GM21367 (cell line): ENCODE measurements around the gene TMEM121B.
A peak's percentile ranks its signal among the peaks of the same experiment; 100 is the strongest.
"Not testable (repeated sequence)": the region's sequence is repeated elsewhere in the genome, so short reads cannot be mapped to it uniquely, and the experiment has no call there.

Experiments
- ATAC-seq: cut with Tn5 transposase; IDR thresholded peaks from one replicate; pipeline ENCODE4 v1.9.1; 2021; ENCODE audit not compliant: unreplicated experiment

The TMEM121B gene

GRCh38 chr22:17121233-17122195 is at the start of gene TMEM121B:
Gene TMEM121B, minus strand, starts transcription at chr22:17121360. Its CDS starts 233 bp downstream, at chr22:17121127.
- no peak for ATAC-seq

- no peak for ATAC-seq
Observed at GRCh38 chr22:17167486-17167885, 46.3 kb upstream of the TMEM121B start.

DNA sequence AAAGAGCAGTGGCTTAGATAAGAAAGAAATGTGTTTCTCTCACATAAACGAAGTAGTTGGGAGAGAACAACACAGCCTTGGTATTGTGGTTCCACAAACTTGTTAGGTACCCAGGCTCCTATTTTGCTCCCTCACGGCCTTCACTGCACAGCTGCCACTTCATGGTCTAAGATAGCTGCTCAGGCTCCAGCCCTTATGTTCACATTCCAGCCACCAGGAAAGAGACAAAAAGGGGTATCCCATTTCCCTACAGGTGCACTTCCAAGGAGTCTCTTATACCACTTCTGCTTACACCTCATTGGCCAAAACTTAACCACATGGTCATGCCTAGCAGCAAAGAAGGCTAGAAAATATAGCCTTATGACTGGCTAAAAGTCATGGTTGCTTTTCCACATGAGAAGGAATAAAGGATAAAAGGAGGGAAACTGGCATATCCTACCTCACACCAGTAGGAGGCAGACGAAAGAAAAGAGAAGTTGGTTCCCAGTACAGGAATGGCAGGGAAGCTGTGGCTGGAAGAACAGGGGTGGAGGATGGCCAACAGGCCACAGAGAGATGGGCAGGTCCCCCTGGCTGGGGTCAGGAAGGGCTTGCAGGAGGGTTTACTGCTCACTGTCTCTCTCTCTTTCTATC is 43.3 kb upstream of the TMEM121B start:
- ATAC-seq = no peak

DNA sequence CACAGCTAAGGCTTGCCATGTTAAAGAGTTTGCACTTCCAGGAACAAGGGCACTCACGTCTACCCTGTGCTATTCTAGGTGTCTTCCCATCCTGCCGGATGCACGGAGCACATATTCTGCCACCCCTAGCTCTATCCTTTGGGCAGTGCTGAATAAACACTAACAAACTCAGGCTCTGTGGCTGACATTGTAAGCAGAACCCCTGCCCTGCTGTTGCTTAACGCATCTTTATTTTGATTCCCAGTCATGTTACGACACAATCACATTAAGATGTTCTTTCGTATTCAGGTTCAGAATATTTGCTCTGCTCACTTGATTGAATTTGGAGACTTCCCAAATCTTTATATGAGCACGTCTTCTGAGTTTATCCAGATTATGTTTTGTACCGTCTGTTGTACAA is 41.6 kb upstream of the TMEM121B start:
- no peak for ATAC-seq

GRCh38 chr22:17161991-17162390 is 40.8 kb upstream of the TMEM121B start:
- no peak for ATAC-seq

DNA sequence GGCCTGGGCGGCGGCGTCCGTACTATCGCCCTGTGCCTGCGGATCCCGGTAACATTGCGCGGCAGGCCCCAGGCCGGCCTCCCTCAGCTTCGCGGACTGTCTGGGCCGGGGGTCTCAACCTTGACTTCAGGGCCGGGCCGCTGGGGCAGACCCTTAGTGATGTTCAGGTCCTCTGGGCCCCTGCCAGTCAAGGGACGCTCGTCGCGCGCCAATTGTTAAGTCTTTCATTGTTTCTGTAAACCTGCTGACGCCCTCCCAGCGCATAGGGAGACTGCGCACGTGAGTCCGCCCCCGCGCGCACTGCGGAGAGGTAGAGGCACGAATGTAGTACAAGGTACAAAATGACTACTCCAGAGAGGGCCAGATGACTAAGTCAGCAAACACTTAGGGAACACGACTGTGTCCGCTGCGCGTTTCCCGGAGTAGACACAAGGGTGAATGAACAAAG is 38.4 kb upstream of the TMEM121B start:
- no peak for ATAC-seq

GRCh38 chr22:17158568-17159503 is 37.7 kb upstream of the TMEM121B start, which contains the start of gene HDHD5:
Gene HDHD5, minus strand, starts transcription at chr22:17159277. Its CDS starts 26 bp downstream, at chr22:17159251.
- peak; percentile 77 for ATAC-seq

DNA sequence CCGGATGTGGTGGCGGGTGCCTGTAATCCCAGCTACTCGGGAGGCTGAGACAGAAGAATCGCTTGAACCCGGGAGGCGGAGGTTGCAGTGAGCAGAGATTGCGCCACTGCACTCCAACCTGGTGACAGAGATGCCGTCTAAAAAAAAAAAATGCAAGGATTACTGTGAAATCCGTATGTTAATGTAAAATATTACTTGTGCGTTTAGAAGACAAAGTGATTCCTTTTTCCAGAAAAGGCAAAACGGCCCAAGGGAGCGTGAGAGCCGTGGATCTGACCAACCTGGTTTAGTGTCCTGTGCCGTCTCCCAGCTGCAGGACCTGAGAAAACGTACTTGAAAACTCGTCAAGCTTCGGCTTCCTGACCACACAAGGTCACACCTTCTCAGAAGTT is 37.0 kb upstream of the TMEM121B start:
- ATAC-seq = no peak

DNA sequence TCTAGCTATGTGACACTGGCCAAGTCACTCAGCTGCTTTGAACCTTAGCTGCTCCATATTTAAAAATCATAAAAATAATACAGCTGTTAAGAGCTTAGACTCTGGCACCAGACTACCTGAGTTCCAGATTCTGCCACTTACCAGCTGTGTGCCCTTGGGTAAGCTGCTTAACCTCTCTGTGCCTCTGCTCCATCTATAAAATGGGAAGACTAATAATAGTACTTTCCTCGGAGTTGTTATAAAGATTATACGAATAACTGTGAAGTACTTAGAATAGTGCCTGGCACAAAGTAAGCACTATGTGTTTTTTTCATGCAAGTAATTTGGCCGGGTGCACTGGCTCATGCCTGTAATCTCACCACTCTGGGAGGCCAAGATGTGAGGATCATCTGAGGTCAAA is 36.6 kb upstream of the TMEM121B start:
- no peak for ATAC-seq

- ATAC-seq = no peak
Observed at GRCh38 chr22:17155941-17156340, 34.8 kb upstream of the TMEM121B start.

DNA sequence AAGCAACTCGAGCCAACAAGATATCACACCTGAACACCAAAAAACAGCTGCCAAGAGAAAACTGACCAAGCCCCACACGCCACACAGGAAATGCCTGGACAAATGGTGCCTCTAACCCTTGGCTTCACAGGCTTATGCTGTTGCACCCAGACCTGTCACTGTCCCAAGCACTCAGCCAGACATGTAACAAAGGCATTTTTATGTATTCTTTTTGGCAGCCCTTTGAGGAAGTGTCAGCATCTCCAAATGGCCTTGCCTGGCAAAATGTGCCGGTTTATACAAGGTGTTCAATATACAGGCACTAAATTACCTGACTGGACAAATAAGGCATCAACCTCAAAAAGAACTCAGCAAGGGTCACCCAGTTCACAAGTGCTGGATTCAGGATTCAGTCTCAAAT is 31.8 kb upstream of the TMEM121B start:
- ATAC-seq = no peak

DNA sequence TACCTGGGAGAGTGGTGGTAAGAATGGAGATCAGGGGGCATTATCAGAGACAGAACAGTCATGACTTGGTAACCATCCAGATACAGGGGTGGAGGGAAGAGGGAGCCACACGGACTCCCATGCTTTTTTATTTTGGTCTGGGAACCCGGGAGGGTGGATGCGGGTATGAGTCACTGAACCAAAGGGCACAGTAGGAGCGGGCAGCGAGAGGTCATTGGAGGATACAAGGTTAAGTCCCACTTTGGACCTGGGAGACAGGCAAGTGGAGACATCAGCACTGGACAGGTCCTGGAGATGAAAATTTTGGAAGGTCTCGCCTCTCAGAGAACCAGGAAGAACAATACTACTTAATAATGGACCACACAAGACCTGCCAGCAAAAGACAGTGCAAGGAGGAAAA is 31.2 kb upstream of the TMEM121B start:
- ATAC-seq = no peak

DNA sequence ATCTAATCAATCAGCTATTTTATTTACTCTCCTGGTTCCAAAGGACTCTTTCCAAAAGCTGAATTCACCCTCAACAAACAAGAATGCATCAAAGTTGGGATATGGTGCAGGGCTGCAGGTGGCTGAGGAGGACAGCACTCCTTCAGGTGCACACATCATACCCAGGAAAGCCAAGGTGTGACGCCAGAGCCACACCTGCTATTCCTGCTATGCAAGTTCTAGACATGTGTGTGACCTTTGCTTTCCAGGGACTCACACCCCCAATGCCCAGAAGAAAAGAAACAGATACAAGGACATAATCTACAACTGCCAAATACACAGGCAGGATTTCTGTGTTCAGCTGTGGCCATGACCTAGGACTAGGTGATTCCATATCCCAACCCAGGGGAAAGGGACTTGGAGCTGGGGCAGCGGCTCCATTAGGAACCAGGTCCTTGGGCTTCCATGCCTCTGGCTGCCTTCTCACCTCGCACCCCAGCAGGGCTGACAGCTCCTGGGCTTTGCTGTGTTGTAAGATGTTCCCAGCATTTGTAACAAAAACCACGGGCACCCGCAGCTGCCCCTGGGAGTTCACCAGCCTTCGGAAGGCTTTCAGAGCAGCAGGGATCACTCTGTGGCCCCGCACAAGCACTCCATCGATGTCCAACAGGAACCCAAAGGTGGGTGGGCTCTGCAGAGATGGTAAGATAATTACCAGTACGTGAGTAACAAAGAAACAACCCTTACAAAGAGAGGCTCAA is 28.1 kb upstream of the TMEM121B start:
- ATAC-seq = no peak

DNA sequence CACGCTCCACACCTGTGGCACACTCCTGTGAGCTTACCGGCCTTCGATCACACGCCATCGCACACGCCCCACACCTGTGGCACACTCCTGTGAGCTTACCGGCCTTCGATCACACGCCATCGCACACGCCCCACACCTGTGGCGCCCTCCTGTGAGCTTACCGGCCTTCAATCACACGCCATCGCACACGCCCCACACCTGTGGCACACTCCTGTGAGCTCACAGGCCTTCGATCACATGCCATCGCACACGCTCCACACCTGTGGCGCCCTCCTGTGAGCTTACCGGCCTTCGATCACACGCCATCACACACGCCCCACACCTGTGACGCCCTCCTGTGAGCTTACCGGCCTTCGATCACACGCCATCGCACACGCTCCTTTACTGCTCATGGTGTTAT is 26.3 kb upstream of the TMEM121B start:
- ATAC-seq = not testable (repeated sequence)

GRCh38 chr22:17145021-17145680 is 24.0 kb upstream of the TMEM121B start:
- no peak for ATAC-seq

DNA sequence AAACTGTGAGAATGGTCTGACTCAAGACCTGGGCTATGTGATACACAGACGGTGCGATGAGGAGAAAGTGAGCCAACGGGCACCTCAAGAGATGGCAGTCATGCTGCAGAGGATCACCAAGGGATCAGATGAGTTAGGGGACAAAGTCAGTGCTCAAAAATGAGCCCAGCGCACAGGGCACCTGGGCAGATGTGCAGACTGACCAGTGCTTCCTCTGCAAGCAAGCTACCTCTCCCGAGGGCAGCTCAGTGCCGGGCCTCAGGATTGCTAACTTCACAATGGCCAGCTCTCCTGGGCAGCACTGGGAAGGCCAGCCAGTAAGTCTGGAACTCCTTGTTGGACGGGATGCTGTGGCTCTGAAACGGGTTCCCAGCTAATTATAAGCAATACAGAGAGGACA is 22.7 kb upstream of the TMEM121B start:
- no peak for ATAC-seq

DNA sequence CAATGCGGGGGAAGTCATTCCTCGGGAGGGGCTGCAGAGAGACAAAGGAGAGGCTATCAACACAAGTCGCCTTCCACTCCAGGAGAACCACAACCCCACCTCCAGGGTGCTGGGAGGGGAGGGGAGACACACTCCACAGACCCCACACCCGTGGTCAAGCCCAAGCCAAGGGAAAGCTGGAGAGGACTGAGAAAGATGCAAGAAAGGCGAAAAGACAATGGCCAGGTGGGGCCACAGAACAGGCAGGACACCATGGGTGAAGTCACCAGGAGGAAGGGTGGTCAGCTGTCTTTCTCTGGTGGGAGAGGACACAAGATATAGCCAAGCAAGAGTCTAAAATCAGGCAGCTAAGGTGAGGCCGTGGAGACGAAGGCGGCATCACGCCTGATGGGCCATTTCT is 21.9 kb upstream of the TMEM121B start:
- no peak for ATAC-seq

DNA sequence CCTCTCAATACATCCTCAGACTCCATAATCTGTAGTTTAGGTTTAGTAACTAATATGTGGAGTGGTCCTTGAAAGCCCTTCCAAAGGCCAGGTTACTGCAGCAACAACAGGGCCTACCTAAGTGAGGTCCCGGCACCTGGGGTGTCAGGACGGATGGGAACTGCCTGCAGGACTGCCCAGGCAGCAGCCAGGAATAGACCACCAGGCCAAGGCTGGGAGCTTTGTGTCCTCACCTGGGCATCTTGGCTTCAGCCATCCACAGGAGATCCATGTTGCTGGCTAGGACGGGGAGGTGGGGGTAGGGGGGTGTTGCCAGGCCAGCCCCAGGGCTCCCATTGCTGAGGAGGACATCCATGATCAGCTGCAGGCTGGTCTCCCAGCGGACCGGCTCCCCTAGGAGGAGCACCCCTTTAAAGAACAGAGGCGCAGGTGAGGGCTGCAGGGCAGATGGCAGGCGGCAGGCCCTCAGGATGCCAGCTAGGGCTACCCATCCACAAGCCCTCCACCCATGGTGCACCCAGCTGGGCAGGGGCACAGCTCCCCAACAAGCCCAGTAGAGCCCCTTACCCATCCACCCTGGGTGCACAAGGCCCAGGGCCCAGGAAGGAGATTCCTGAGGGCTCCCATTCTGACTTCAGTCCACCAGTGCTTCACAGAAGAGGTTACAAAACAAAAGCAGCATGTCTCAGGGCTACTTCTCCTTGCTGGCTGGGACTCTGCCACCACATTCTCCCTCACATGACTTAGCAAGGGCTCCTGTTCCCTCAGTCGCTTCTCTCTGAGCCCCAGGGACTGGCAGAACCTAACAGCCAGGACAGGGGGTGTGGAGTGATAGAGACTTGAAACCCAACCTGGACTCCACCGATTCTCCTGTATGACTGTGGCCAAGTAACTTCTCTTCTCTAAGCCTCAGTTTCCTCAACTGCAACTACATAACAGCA is 19.9 kb upstream of the TMEM121B start:
- no peak for ATAC-seq

DNA sequence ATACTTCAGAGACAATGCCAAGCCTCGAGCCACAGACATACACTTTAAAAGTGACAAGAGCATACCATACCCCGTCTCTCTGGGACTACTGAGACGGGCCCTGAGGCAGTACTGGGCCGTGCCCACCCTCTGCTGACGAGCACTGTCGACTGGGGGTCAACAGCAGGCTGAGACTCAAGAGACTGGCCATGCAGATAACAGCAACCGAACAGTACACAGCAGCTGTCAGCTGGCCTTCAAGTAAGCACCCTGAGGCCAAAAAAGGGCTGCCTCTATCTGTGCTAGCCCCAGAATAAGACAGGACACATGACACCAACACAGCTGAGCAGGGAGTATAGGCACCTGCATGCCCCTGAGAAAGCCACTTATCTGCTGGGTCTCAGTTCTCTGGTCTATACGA is 18.9 kb upstream of the TMEM121B start:
- no peak for ATAC-seq
